Measurements from ENCODE around the gene WFS1.

The WFS1 gene

DNA sequence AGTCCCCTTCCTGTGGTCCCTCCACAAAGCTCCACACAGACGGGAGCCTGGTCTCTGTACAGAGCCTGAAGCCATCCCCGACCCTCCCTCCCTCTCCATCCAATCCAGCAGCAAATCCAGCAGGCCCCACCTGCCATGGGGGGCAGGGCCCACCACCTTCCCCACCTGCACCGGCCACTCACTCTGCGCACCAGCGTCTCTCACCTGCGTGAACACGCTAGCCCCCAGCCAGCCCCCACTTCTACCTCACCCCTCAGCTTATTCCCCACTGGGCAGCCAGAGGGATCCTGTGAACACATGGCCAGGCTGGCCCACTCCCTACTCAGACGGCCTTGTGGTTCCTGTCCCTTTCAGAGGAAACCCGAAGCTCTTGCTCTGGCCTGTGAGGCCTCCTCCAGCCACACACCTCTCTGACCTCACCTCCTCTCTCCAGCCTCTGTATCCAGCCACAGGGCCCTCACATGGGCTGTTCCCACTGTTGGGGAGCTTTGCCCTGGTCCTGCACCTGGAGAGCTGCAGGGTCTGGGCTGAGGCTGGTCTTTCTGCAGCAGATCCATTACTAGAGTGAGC, 70.9 kb downstream of the WFS1 start:
- in situ Hi-C loops (cut with HindIII; ENCODE audit: low pct_ligation_motif_present, low sequenced_read_pairs): no loop called here
- H3K27ac ChIP-seq: no peak overlapping the region
- TF ChIP-seq, protein P1, sequence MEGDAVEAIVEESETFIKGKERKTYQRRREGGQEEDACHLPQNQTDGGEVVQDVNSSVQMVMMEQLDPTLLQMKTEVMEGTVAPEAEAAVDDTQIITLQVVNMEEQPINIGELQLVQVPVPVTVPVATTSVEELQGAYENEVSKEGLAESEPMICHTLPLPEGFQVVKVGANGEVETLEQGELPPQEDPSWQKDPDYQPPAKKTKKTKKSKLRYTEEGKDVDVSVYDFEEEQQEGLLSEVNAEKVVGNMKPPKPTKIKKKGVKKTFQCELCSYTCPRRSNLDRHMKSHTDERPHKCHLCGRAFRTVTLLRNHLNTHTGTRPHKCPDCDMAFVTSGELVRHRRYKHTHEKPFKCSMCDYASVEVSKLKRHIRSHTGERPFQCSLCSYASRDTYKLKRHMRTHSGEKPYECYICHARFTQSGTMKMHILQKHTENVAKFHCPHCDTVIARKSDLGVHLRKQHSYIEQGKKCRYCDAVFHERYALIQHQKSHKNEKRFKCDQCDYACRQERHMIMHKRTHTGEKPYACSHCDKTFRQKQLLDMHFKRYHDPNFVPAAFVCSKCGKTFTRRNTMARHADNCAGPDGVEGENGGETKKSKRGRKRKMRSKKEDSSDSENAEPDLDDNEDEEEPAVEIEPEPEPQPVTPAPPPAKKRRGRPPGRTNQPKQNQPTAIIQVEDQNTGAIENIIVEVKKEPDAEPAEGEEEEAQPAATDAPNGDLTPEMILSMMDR (IDR thresholded peaks at IDR 0.05; ENCODE audit: low read depth, low read length, missing control alignments): no peak

GRCh38 chr4:6341696-6342095, 72.0 kb downstream of the WFS1 start:
- H3K27me3 ChIP-seq (replicated peaks): peaks cover 5% of the 10 kb centered on the region
- in situ Hi-C loops (cut with HindIII; ENCODE audit: low pct_ligation_motif_present, low sequenced_read_pairs): no loop called here
- TF ChIP-seq, protein P1 (IDR thresholded peaks at IDR 0.05; ENCODE audit: low read depth, low read length, missing control alignments): no peak
- no peak overlapping the region for H3K4me3 ChIP-seq (ENCODE audit: low read depth, low read length)
- H3K36me3 ChIP-seq (replicated peaks): no peaks in the 10 kb centered on the region
- no peak for DNase-seq
- no peak overlapping the region for H3K27ac ChIP-seq

More for the DNA sequence above, 70.9 kb downstream of the WFS1 start:
- Histone ChIP-seq H3K27me3 (replicated peaks) (peaks cover 5% of the 10 kb centered on the region), H3K36me3 (replicated peaks) (no peaks in the 10 kb centered on the region), H3K4me3 (ENCODE audit: low read depth, low read length) (no peak overlapping the region)
- no peak for DNase-seq

DNA sequence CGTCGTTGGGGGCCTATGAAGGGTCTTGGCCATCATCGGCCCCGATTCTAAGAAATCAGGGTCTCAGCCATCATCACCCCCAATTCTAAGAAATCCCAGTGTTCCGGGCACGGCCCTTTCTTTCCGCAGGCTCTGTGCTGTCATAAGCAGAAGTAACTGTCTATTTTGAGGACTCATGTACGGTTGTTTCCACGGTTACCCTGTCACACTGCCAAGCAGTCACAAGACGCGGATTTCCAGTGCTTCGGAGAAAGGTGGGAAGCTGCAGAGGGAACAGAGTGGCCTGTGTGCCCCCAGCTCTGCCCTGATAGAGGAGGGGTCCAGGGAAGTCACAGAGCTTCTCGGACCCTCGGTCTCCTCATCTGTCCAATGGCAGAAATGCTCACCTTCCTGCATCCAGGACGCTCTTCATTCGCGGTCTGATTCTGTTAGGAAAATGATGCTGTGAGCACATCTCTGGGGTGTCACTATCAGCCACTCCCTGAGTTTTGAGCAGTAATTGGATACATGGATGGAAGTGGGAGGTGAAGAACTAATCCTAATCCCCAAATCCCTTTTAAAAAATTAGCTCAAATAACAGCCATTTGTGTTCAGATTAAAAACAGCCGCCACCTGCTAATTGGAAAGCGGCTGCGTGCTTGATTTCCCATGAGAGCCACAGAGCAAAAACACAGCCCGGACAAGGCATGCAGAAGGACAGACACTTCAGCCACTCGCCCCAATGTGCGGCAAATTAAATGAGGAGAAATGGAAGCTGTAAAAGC, 73.1 kb downstream of the WFS1 start:
- peaks cover 2% of the 10 kb centered on the region for H3K27me3 ChIP-seq (replicated peaks)
- no peak overlapping the region for H3K27ac ChIP-seq
- TF ChIP-seq, protein P1 (IDR thresholded peaks at IDR 0.05; ENCODE audit: low read depth, low read length, missing control alignments): no peak
- H3K36me3 ChIP-seq (replicated peaks): no peaks in the 10 kb centered on the region
- DNase-seq: no peak
- no peak overlapping the region for H3K4me3 ChIP-seq (ENCODE audit: low read depth, low read length)
- in situ Hi-C loops (cut with HindIII; ENCODE audit: low pct_ligation_motif_present, low sequenced_read_pairs): no loop called here

- peak; percentile 23 for DNase-seq
- in situ Hi-C loops (cut with HindIII; ENCODE audit: low pct_ligation_motif_present, low sequenced_read_pairs): no loop called here
- H3K4me3 ChIP-seq (ENCODE audit: low read depth, low read length): no peak overlapping the region
Measured at GRCh38 chr4:6343939-6344408, 74.3 kb downstream of the WFS1 start.

GRCh38 chr4:6345096-6345830, 75.6 kb downstream of the WFS1 start:
- Histone ChIP-seq H3K27me3 (replicated peaks) (no peaks in the 10 kb centered on the region), H3K27ac (no peak overlapping the region), H3K4me3 (ENCODE audit: low read depth, low read length) (no peak overlapping the region), H3K36me3 (replicated peaks) (no peaks in the 10 kb centered on the region)
- DNase-seq: no peak
- TF ChIP-seq, protein P1 (IDR thresholded peaks at IDR 0.05; ENCODE audit: low read depth, low read length, missing control alignments): no peak
- in situ Hi-C loops (cut with HindIII; ENCODE audit: low pct_ligation_motif_present, low sequenced_read_pairs): no loop called here

More at GRCh38 chr4:6343939-6344408, 74.3 kb downstream of the WFS1 start:
- TF ChIP-seq, protein P1 (IDR thresholded peaks at IDR 0.05; ENCODE audit: low read depth, low read length, missing control alignments): no peak
- H3K36me3 ChIP-seq (replicated peaks): no peaks in the 10 kb centered on the region
- no peaks in the 10 kb centered on the region for H3K27me3 ChIP-seq (replicated peaks)
- no peak overlapping the region for H3K27ac ChIP-seq

Measured in brain microvascular endothelial cell (primary cell).